Transverse colon (tissue), 4 donors: ENCODE measurements around the gene SOCS1.

ENCODE experiments used
- POLR2A ChIP-seq: fragments of 450-650 bp; IDR thresholded peaks from one replicate; pipeline ENCODE4 v1.6.1; 2016; ENCODE audit warnings: antibody characterized with exemption, mild to moderate bottlenecking, moderate library complexity
- POLR2AphosphoS5 ChIP-seq, 3 donors: sonication (generic); formaldehyde crosslinking; IDR thresholded peaks; one replicate each; pipeline ENCODE4 v1.6.1; 2016; ENCODE audit warnings: antibody characterized with exemption in 3 of 3
- TF ChIP-seq, protein P1 (sequence below), 5 experiments: fragments of 200-600 bp in 3 of 5; fragments of 450-650 bp in 2 of 5; sonication (generic) in 3 of 5; IDR thresholded peaks; 1 replicate in 2 of 5; 2 replicates in 3 of 5; pipeline ENCODE4 v1.5.1; 2016 to 2017; ENCODE audit warnings: antibody characterized with exemption in 5 of 5, inconsistent platforms in 3 of 5, mild to moderate bottlenecking in 2 of 5, moderate library complexity in 1 of 5

DNA sequence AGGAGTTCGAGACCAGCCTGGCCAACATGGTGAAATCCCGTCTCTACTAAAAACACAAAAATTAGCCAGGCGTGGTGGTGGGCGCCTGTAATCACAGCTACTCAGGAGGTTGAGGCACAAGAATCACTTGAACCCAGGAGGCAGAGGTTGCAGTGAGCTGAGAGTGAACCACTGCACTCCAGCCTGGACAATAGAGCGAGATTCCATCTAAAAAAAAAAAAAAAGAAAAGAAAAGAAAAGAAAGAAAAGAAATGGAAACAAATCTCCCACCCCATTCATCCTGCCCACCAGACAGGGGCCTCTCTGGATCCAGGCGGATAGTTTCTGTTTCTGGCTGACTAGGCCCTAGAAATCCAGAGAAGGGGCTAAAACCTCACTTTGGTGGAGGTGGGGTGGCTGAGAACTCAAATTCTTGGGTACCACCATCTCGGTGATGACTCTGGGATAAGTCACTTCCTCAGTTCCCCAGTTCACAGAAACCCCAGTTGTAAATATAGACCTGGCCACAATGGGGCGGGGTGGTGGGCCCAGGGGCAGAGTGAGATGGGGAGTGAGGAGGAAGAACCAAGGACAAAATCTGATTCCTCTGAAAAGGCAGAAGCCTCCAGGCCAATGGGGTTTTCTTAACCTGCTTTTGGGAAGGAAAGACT is 22.2 kb downstream of the SOCS1 start:
- TF ChIP-seq, protein P1, sequence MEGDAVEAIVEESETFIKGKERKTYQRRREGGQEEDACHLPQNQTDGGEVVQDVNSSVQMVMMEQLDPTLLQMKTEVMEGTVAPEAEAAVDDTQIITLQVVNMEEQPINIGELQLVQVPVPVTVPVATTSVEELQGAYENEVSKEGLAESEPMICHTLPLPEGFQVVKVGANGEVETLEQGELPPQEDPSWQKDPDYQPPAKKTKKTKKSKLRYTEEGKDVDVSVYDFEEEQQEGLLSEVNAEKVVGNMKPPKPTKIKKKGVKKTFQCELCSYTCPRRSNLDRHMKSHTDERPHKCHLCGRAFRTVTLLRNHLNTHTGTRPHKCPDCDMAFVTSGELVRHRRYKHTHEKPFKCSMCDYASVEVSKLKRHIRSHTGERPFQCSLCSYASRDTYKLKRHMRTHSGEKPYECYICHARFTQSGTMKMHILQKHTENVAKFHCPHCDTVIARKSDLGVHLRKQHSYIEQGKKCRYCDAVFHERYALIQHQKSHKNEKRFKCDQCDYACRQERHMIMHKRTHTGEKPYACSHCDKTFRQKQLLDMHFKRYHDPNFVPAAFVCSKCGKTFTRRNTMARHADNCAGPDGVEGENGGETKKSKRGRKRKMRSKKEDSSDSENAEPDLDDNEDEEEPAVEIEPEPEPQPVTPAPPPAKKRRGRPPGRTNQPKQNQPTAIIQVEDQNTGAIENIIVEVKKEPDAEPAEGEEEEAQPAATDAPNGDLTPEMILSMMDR (IDR thresholded peaks at IDR 0.05), result no peak
- TF ChIP-seq POLR2AphosphoS5 (IDR thresholded peaks at IDR 0.05), result no peak
- no peak for TF ChIP-seq POLR2A
